ENCODE data around the gene XCL1.

DNA sequence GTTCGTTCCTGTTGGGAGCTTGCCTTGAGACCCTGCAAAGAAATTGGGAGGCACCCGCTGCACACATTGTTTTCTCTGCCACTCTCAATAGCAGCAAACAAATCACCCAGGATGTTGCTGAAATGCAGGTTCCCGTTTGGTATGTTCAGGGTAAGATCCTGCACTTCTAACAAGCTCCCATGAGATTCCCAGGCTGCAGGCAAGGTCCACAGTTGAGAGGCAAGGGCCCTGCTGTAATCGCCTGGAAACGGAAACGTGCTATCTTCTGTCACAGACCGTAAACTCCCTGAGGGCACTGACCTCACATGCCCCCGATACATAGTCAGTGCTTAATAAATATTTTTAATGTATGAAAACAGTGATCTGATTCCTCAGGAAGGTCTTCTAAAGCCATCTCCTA, 37.8 kb downstream of the XCL1 start:
- TF ChIP-seq, protein P1, sequence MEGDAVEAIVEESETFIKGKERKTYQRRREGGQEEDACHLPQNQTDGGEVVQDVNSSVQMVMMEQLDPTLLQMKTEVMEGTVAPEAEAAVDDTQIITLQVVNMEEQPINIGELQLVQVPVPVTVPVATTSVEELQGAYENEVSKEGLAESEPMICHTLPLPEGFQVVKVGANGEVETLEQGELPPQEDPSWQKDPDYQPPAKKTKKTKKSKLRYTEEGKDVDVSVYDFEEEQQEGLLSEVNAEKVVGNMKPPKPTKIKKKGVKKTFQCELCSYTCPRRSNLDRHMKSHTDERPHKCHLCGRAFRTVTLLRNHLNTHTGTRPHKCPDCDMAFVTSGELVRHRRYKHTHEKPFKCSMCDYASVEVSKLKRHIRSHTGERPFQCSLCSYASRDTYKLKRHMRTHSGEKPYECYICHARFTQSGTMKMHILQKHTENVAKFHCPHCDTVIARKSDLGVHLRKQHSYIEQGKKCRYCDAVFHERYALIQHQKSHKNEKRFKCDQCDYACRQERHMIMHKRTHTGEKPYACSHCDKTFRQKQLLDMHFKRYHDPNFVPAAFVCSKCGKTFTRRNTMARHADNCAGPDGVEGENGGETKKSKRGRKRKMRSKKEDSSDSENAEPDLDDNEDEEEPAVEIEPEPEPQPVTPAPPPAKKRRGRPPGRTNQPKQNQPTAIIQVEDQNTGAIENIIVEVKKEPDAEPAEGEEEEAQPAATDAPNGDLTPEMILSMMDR (conservative IDR thresholded peaks at IDR 0.05 in 1 of 2, IDR thresholded peaks at IDR 0.05 in 1 of 2; ENCODE audit: extremely low read depth in 1 of 2, insufficient read depth in 1 of 2, low read depth in 1 of 2, low read length in 2 of 2), result no peak
- no peak for TF ChIP-seq EZH2 (IDR thresholded peaks at IDR 0.05; ENCODE audit: borderline replicate concordance, low read length)

Measured in mammary epithelial cell (primary cell).